GM19324 (cell line): Measurements from ENCODE around the gene RNF166.

Experiments
- ATAC-seq: cut with Tn5 transposase; IDR thresholded peaks from one replicate; pipeline ENCODE4 v1.9.1; 2021; ENCODE audit warnings: mild to moderate bottlenecking, moderate library complexity; ENCODE audit not compliant: unreplicated experiment, low FRiP score

Gene RNF166

GRCh38 chr16:88739977-88740726, 33.9 kb upstream of the RNF166 start:
- ATAC-seq: no peak

GRCh38 chr16:88739139-88739976, 33.1 kb upstream of the RNF166 start:
- ATAC-seq: no peak

GRCh38 chr16:88738151-88739084, 32.2 kb upstream of the RNF166 start:
- no peak for ATAC-seq

GRCh38 chr16:88737298-88738150, 31.3 kb upstream of the RNF166 start:
- no peak for ATAC-seq

GRCh38 chr16:88736496-88736895, 30.3 kb upstream of the RNF166 start:
- no peak for ATAC-seq

GRCh38 chr16:88736088-88736487, 29.9 kb upstream of the RNF166 start:
- ATAC-seq: no peak

- ATAC-seq: no peak
Observed at GRCh38 chr16:88735616-88736015, 29.4 kb upstream of the RNF166 start.

- ATAC-seq: no peak
Observed at GRCh38 chr16:88735121-88735520, 28.9 kb upstream of the RNF166 start.

- ATAC-seq: no peak
Observed at GRCh38 chr16:88734361-88734728, 28.1 kb upstream of the RNF166 start.

GRCh38 chr16:88733630-88734360, 27.6 kb upstream of the RNF166 start:
- ATAC-seq: no peak

GRCh38 chr16:88732961-88733294, 26.7 kb upstream of the RNF166 start:
- ATAC-seq: no peak

GRCh38 chr16:88732172-88732960, 26.2 kb upstream of the RNF166 start:
- no peak for ATAC-seq

GRCh38 chr16:88731699-88732098, 25.5 kb upstream of the RNF166 start:
- ATAC-seq: no peak

GRCh38 chr16:88730632-88731607, 24.7 kb upstream of the RNF166 start:
- no peak for ATAC-seq

- no peak for ATAC-seq
Observed at GRCh38 chr16:88727871-88728270, 21.7 kb upstream of the RNF166 start.

- no peak for ATAC-seq
Observed at GRCh38 chr16:88726981-88727380, 20.8 kb upstream of the RNF166 start.

- ATAC-seq: no peak
Observed at GRCh38 chr16:88726408-88726749, 20.2 kb upstream of the RNF166 start.
